MM.1S (cell line): ENCODE measurements around the gene CARHSP1.

Source experiments
- DNase-seq: peaks from one replicate; pipeline ENCODE4 v3.0.0-alpha.2; 2015
- H2AFZ ChIP-seq: fragments of 300-600 bp; sonication (generic); 2 replicates; pipeline ENCODE4 v1.6.0; 2016; ENCODE audit warnings: antibody characterized with exemption, low read length
- H3F3A ChIP-seq: fragments of 300-600 bp; sonication (generic); 2 replicates; pipeline ENCODE4 v1.6.1; 2016; ENCODE audit warnings: mild to moderate bottlenecking, antibody characterized with exemption, low read length, moderate library complexity, mixed read lengths; ENCODE audit not compliant: insufficient read depth
- H3K27ac ChIP-seq: fragments of 300-600 bp; sonication (generic); 2 replicates; pipeline ENCODE4 v1.5.1; 2016; ENCODE audit warnings: mild to moderate bottlenecking, low read length
- H3K27me3 ChIP-seq: fragments of 300-600 bp; sonication (generic); replicated peaks from 2 replicates; pipeline ENCODE4 v1.6.0; 2016; ENCODE audit warnings: low read length; ENCODE audit not compliant: insufficient read depth
- H3K36me3 ChIP-seq: fragments of 300-600 bp; sonication (generic); replicated peaks from 2 replicates; pipeline ENCODE4 v1.6.1; 2016; ENCODE audit warnings: mild to moderate bottlenecking, low read length, mixed read lengths; ENCODE audit not compliant: insufficient read depth
- H3K4me1 ChIP-seq: fragments of 300-600 bp; sonication (generic); 2 replicates; pipeline ENCODE4 v1.6.1; 2016; ENCODE audit warnings: low read length, mixed read lengths
- H3K4me2 ChIP-seq: fragments of 300-600 bp; sonication (generic); 2 replicates; pipeline ENCODE4 v1.6.0; 2016; ENCODE audit warnings: low read depth, low read length
- H3K4me3 ChIP-seq: fragments of 300-600 bp; sonication (generic); 2 replicates; pipeline ENCODE4 v1.5.1; 2016; ENCODE audit warnings: low read length, mixed read lengths
- H3K79me2 ChIP-seq: fragments of 300-600 bp; sonication (generic); 2 replicates; pipeline ENCODE4 v1.6.1; 2016; ENCODE audit warnings: mixed run types, low read length, mixed read lengths
- H3K9ac ChIP-seq: fragments of 300-600 bp; sonication (generic); 2 replicates; pipeline ENCODE4 v1.6.1; 2016; ENCODE audit warnings: low read length, mixed read lengths
- H3K9me2 ChIP-seq: fragments of 300-600 bp; sonication (generic); replicated peaks from 2 replicates; pipeline ENCODE4 v1.6.1; 2016; ENCODE audit warnings: mild to moderate bottlenecking, low read length, mixed read lengths; ENCODE audit not compliant: insufficient read depth
- H3K9me3 ChIP-seq: fragments of 300-600 bp; sonication (generic); replicated peaks from 2 replicates; pipeline ENCODE4 v1.6.1; 2016; ENCODE audit warnings: mild to moderate bottlenecking, low read length, mixed read lengths; ENCODE audit not compliant: insufficient read depth
- H4K20me1 ChIP-seq: fragments of 300-600 bp; sonication (generic); 2 replicates; pipeline ENCODE4 v1.6.1; 2016; ENCODE audit warnings: mild to moderate bottlenecking, low read length, moderate library complexity, mixed read lengths; ENCODE audit not compliant: insufficient read depth
- EZH2 ChIP-seq: fragments of 300-600 bp; sonication (generic); optimal IDR thresholded peaks from 2 replicates; pipeline ENCODE3; 2017; ENCODE audit warnings: low read depth, mild to moderate bottlenecking, antibody characterized with exemption, low read length, mixed read lengths
- EZH2phosphoT487 ChIP-seq: fragments of 300-600 bp; sonication (generic); IDR thresholded peaks from 2 replicates; pipeline ENCODE4 v1.6.1; 2018; ENCODE audit warnings: antibody characterized with exemption, low read length
- TF ChIP-seq, protein P1 (sequence below): fragments of 300-600 bp; sonication (generic); IDR thresholded peaks from 2 replicates; pipeline ENCODE4 v1.5.1; 2016; ENCODE audit warnings: antibody characterized with exemption, low read length, mixed read lengths

CARHSP1 gene

GRCh38 chr16:8866884-8867215 is 2.0 kb downstream of the CARHSP1 start:
- no peak for TF ChIP-seq EZH2phosphoT487
- TF ChIP-seq EZH2, result no peak
- H3K4me2 ChIP-seq, result peak overlapping the region; percentile 92
- peaks cover 64% of the 10 kb centered on the region for H3K79me2 ChIP-seq
- no peaks in the 10 kb centered on the region for H3K36me3 ChIP-seq
- no peak for DNase-seq
- no peak overlapping the region for H2AFZ ChIP-seq
- peak overlapping the region; percentile 80; the same call in 1 of the 2 replicates for H3K9ac ChIP-seq
- no peaks in the 10 kb centered on the region; the same call in 1 of the 2 replicates for H3K4me1 ChIP-seq
- no peaks in the 10 kb centered on the region for H3K27me3 ChIP-seq
- peaks cover 13% of the 10 kb centered on the region for H4K20me1 ChIP-seq
- H3K4me3 ChIP-seq, result peak overlapping the region; percentile 73
- H3K9me2 ChIP-seq, result no peaks in the 10 kb centered on the region
- no peak overlapping the region for H3K27ac ChIP-seq
- no peaks in the 10 kb centered on the region for H3K9me3 ChIP-seq
- H3F3A ChIP-seq, result peaks cover 7% of the 10 kb centered on the region; the same call in 1 of the 2 replicates

DNA sequence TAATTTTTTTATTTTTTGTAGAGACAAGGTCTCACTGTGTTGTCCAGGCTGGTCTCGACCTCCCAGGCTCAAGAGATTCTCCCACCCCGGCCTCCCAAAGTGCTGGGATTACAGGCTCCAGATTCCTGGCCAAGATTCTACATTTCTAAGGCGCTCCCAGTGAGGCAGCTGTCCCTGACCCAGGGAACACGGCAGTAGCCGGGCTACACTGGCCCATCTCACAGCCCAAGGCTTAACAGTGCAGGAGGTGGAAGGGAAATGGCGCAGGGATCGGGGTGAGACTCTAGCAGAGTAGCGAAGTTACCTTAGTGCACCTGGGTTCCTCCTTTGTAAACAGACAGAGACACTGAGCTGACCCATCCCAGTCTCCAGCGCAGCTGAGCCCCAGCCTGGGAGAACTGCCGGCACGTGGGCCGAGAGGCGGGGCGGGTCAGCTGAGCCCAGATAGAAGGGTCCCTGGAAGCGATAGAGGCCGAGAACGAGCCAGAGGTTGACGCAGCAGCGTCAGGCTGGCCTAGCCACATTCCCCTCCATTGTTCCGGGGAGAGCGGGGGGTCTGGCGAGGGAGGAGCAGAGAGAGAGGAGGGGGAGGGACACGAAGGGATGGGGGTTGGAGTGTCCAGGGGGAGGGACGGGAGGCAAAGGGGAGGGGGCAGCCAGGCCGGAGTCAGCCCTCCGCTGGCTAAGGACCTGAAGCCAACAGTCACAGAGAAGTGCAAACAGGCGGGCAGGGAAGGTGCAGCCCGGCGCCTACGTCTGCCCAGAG is 2.5 kb downstream of the CARHSP1 start:
- H3K4me3 ChIP-seq, result no peak overlapping the region
- no peaks in the 10 kb centered on the region for H3K9me3 ChIP-seq
- TF ChIP-seq EZH2, result no peak
- no peak for TF ChIP-seq EZH2phosphoT487
- TF ChIP-seq, protein P1, sequence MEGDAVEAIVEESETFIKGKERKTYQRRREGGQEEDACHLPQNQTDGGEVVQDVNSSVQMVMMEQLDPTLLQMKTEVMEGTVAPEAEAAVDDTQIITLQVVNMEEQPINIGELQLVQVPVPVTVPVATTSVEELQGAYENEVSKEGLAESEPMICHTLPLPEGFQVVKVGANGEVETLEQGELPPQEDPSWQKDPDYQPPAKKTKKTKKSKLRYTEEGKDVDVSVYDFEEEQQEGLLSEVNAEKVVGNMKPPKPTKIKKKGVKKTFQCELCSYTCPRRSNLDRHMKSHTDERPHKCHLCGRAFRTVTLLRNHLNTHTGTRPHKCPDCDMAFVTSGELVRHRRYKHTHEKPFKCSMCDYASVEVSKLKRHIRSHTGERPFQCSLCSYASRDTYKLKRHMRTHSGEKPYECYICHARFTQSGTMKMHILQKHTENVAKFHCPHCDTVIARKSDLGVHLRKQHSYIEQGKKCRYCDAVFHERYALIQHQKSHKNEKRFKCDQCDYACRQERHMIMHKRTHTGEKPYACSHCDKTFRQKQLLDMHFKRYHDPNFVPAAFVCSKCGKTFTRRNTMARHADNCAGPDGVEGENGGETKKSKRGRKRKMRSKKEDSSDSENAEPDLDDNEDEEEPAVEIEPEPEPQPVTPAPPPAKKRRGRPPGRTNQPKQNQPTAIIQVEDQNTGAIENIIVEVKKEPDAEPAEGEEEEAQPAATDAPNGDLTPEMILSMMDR, result no peak
- no peak overlapping the region for H3K9ac ChIP-seq
- no peaks in the 10 kb centered on the region for H3K36me3 ChIP-seq
- no peaks in the 10 kb centered on the region; the same call in 1 of the 2 replicates for H3K4me1 ChIP-seq
- peaks cover 69% of the 10 kb centered on the region for H3K79me2 ChIP-seq
- H2AFZ ChIP-seq, result no peak overlapping the region
- peaks cover 17% of the 10 kb centered on the region for H4K20me1 ChIP-seq
- H3K4me2 ChIP-seq, result no peak overlapping the region
- H3K27ac ChIP-seq, result no peak overlapping the region
- H3K9me2 ChIP-seq, result no peaks in the 10 kb centered on the region
- peaks cover 7% of the 10 kb centered on the region; the same call in 1 of the 2 replicates for H3F3A ChIP-seq
- DNase-seq, result no peak
- H3K27me3 ChIP-seq, result no peaks in the 10 kb centered on the region

GRCh38 chr16:8865145-8865882 is 3.5 kb downstream of the CARHSP1 start:
- H3K9me3 ChIP-seq, result no peaks in the 10 kb centered on the region
- no peak overlapping the region for H3K27ac ChIP-seq
- H3K9ac ChIP-seq, result no peak overlapping the region
- peaks cover 5% of the 10 kb centered on the region; the same call in 1 of the 2 replicates for H3F3A ChIP-seq
- H4K20me1 ChIP-seq, result peaks cover 18% of the 10 kb centered on the region
- TF ChIP-seq EZH2phosphoT487, result no peak
- no peak for TF ChIP-seq EZH2
- TF ChIP-seq, protein P1, result no peak
- H3K79me2 ChIP-seq, result peaks cover 77% of the 10 kb centered on the region
- no peak for DNase-seq
- no peak overlapping the region for H3K4me2 ChIP-seq
- H3K9me2 ChIP-seq, result no peaks in the 10 kb centered on the region
- no peak overlapping the region for H3K4me3 ChIP-seq
- H3K36me3 ChIP-seq, result no peaks in the 10 kb centered on the region
- no peaks in the 10 kb centered on the region; the same call in 1 of the 2 replicates for H3K4me1 ChIP-seq
- no peak overlapping the region for H2AFZ ChIP-seq
- no peaks in the 10 kb centered on the region for H3K27me3 ChIP-seq
